Ureter (tissue), 1 donor: Measurements from ENCODE around the gene TMSB10. TPM values are rescaled to one million over a fixed set of nuclear protein-coding genes. Genes with fewer than 3 reads are reported as not detected.

Experiments
- DNase-seq: peaks from one replicate; pipeline ENCODE4 v3.0.0-alpha.2; 2020; ENCODE audit warnings: low spot score
- total RNA-seq: library from RNA; stranded (reverse); gene quantifications from one replicate; pipeline ENCODE4 v1.2.4, GENCODE V29; 2023
- donor health status: DM: yes; HTN: yes; CAD: no.

The TMSB10 gene
- total RNA-seq, 1 donor from 2014 or later: 1,066 TPM

DNA sequence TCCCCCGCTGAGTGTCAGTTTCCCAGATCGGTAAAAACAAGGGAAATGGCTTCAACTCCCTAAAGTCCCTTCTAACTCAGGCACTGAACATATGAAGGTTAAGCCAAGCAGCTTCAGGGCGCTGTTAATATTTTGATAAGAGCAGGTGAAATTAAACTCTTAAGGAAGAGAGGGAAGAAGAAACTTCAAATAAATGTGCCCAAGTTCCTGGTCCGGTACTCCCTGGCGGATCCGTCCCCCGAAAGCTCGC is 25.1 kb upstream of the TMSB10 start:
- DNase-seq: no peak

DNA sequence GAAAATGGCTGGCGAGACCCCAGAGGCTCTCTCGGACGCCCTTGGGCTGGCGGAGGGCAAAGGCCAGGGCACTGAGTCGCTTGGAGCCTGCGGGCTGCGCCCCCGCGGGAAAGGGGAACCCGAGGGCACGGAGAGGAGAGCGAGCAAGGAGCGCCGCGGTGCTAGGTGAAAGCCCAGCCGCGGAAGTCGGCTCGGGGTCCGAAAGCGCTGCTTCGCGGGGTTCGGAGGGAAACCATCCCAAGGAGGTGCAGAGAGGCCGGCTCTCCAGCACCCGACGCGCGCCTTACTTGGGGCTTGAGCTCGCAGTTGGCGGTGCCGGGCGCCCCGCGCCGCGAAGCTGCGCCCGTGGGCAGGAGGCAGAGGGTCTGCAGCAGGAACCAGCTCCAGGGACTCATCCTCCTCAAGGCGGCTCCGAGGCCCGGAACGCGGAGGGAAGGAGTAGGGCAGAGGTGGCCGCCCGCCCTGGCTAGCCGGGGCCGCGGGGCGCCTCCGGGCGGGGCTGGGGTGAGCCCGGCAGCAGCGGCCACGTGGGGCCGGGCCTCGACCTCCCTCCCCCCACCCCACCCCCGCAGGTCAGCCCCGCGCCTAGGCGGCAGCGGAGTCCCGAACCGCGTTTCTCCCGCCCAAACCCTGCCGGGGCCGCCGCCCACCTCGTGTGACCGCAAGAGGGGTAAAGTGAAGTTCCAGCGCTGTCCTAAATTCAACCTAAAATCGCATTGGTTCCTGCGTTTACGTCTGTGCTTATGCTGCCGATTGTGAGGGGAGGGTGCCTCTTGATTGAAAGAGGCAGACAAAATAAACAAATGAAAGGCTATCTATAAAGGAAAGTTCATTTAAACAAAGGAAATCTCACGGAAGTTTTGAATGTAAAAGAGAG is 24.6 kb upstream of the TMSB10 start, which contains the start of gene TRABD2A:
TSS of gene TRABD2A (minus strand) at position 440 of the 877 bp plus-strand sequence. CDS start at position 395, 45 bp downstream.
- DNase-seq: peak; percentile 29

DNA sequence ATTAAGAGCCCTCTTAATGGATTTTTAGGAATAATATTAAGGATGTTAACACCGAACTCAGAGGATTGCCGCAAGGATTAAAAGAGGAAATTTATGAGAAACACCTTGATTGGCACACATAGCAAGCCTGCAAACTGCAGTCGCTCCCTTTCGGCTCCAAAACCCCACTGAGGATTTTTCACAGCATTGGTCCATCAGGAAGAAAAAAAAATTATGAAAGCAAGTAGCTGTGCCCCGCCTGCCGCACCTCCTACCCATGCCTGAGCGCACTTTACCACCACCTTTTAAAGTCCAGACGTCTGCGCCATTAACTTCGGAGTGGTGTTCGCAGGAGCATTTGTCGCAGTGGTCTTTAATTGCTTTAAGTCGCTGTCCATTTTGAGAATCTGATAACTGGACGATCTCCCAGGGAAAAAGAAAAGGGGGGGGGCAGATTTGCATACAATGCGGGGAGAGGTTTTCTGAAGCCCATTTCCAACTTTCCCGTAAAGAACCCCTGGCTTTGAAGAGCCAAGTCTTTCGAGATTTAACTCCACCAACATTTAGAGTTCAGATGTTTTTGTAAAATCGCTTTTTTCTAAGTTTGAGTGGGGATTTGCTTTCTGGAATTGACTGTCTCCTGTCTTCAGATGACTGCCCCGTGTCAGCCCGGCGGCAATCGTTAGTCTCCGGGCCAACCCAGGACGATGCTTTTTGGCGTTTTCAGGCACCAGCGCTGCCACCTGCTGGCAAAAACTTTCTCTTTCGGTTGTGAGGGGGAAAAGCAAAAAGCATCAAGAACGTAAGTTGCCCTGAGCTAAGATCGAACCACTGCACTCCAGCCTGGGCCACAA is 23.7 kb upstream of the TMSB10 start:
- peak; percentile 84 for DNase-seq

DNA sequence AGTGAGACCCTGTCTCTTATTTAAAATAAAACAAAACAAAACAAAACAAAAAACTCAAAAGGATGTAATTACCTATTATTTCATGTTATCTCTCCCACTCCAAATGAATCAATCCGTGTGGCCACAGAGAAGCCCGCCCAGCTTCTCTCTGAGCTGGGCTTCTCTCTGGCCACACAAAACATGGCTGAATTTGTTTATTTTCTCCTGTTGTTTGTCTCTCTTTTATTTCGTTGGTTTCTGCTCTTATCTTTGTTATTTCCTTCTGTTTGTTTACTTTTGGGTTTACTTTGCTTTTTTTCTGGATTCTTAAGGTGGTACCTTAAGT is 23.1 kb upstream of the TMSB10 start:
- DNase-seq: no peak

DNA sequence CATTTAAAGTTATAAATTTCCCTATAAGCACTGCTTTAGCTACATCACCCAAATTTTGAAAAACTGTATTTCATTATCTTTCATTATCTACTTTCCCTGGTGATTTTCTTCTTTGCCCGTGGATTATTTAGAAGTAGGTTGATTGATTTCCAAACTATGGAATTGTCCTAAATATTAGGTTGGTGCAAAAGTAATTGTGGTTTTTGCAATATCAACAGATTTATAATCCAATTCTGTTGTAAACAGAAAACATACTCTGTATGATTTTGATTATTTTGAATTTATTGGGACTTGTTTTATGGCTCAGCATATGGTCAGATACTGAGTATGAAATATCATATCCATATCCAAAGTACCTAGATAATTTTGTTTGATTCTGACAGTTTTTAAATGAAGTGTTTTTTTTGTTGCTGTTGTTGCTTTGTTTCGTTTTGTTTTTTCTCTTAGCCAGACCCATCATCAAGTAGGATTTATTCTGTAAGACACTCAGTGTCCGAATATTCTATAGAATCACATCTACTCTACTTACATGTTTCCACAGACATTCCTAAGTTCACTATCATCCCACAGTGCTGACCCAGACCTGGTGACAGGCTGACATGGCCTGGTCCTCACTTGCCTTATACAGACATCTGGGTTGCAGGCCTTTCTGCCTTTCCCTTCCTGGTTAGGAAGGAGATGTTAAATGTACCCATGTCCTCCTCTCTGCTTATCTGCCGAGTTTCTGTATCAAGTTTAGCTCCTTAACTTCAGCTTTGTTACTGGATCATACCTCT is 22.5 kb upstream of the TMSB10 start:
- no peak for DNase-seq

DNA sequence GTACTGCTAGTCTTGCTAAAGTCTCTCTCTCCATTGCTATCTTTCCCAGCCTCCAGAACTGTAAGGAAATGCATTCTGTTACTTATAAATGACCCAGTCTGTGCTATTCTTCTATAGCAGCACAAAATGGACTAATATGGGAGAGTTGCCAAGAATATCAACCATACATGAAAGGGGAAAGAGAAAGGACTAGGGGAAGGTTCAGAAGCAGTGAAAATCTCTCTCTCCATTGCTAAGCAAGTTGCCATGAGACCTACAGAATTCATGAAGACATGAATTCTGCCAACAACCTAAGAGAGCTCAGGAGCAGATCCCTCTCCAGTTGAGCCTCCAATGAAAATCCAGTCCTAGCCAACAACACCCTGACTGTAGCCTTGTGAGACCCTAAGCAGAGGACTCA is 21.0 kb upstream of the TMSB10 start:
- DNase-seq: no peak

DNA sequence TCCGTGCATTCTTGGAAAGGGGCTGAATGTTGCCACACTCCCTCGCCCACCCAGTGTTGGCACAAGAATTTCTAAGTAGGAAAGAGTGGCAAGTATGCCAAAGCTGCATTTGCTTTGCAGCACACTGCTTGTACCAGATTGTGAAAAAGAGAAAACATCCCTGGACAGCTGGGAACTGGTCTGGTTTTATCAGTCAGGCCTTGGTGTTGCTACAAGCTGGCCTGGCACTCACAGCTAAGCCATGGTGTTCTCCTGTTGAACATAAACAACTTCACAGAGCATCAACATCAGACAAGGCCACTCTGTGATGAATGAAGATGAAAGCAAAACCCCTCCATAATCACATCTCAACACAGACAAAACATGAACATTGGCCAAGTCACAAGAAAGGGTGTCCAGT is 20.3 kb upstream of the TMSB10 start:
- DNase-seq: no peak

DNA sequence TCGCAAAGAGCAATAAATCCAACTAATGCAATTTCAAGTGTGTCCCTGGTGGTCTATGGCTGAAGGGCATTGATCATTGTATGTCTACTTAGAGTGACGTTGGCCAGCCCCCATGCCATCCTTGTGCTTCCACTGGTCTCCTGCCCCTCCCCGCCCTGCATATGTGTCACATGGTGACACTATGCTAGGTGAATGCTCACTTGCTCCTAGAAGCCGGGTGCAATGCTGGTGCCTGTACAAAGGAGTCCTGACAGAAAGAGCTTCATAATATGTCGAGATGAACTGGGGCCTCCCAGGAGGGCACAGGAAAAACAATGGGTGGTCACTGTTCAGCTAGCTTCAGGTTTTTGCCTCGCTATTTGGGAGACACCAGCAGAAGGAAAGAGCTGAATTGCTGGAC is 18.7 kb upstream of the TMSB10 start:
- DNase-seq: no peak

DNA sequence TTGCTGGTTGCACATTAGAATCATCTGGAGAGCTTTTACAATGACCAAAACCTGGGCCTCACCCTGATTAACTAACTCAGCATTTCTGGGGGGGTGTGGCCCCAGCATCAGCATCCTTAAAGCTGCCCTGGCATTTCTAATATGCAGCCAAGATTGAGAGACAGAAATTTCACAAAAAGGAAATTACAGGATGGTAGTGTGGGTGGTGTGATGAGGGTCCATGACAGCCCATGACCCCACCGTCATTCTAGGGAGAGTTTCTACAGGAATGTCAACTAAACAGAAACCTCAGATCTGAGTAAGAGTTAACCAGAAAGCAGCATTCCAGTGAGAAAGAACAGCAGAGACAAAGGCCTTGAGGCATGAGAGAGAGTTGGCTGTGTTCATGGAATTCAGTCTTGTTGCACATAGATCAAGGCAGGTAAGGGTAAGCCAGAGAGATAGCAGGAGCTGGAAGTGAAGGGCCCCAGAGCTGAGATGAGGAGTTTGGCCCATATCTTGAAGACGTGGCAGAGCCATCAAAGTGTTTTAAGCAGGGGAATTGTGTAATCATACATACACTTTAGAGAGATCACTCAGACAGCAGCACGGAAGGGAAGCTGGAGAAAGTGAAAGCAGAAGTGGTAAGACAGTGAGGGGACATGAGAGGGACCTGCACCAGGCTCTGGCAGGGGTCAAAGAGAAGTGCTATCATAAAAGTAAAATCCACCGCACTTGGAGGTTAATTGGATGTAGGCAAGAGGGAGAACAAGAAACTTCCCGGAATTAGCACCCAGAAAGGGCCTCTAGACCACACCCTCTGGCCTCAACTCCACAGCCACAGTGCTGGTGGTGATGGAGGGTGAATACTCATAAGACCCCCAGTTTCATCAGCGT is 16.8 kb upstream of the TMSB10 start:
- DNase-seq: no peak

DNA sequence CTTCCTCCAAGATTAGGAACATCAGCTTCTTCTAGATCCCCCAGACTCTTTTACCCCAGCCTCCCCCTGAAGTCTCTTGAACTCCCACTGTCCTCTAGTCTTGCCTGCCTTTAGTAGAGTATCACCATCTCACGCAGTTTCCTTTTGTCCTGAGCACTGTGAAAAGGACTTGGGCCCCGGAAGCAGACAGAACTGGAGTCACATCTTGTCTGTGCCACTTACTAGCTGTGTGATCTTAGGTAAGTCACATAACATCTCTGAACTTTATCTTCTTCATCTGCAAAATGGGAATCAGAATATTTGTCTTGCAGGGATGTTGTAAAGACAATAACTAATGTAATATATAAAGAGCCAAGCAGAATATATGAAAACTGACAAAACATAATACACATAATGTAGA is 16.1 kb upstream of the TMSB10 start:
- DNase-seq: no peak

DNA sequence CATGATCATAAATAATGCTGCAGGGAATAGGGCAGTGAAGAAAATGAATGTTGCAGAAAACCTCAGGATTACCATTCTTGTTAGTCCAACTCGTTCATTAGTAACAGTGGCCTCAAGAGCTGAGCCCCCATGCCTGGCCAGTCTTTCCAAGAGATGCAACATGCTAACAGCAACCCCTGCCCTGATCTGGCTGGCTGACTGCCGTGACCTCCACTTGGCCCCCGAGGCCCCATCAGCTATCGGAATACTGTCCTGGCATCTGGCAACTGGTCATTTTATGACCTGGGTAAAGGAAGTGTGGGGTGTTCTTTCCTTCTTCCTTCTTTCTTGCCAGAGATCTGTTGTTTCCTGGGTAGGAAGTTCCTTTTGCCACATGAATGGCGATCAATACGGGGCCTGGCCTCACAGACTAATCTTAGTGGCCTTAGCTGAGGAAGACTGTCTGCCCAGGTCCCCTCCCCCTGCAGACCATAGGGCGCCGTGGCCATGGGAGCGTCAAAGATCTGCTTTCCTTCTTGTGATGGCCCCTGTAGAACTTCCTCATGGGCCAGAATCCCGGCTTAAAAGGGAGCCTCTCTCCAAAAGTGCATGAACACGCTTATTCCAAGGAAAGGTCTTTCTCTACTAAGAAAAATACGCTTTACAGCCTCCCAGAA is 14.0 kb upstream of the TMSB10 start:
- no peak for DNase-seq

DNA sequence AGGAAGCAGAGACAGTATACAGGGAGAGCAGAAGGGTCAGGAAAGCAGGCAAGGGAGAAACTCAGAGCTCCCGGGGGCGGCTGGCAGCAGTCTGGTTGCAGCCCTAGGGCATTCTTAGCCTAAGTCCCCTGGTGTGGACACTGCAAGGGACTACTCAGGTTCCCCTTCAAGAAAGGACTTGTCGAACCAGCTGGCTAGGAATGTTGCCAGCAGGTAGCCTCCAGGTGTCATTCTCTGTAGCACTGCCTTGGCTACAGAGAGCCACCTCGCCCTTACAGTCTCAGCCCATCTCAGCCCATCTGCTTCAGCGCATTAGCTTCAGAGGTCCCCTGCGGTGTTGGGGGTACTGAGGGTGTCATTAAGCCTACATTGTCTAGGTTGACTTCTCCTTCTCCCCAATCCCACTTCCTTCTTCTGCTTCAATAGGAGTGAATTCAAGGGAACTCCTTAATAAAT is 11.3 kb upstream of the TMSB10 start:
- peak; percentile 51 for DNase-seq

DNA sequence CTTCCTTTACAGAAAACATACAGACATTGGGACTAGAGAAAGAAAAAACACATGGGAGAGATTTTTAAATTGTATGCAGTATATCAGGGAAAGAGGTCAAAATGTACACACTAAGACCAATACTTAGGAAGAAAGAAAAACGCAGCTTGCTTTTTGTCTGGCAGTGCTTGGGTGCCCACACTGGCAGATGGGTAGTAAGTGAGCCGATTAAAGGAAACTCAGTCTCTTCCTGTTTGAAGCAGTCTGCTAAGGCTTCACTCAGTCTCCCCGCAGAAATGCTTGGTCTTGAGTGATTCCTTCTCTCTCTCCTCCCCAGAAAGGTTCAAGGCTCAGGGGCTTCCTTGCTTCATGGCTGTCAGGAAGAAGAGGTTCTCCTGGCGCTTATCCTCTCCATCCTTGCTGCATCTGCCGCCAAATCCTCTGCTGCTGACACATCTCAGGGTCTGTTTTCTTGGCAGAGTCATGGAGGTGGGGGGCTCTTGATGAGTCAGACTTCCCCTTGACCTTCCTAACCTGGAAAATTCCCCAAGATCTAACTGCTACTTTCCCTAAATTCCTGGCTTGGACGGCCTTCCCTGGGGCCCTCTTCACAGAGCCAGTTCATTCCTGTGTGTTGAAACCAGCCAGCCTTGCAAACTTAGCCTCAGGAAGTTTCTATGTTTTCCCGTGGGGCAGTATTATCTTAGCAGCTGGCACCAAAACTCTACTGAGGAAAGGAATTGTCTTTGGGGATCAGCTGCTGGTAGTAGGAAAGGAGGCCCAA is 10.5 kb upstream of the TMSB10 start:
- DNase-seq: no peak

DNA sequence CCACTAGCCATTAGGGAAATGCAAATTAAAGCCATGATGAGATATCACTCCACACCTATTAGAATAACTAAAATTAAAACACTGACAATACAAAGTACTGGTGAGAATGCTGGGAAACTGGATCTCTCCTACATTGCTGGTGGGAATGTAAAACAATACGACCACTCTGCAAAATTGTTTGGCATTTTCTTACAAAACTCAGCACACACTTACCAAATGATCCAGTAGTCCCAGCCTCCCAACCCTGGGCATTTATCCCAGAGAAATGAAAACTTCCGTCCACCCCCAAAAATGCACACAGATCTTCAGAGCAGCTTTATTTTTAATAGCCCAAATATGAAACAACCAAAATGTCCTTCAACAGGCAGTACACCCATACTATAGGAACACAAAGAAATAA is 8.9 kb upstream of the TMSB10 start:
- DNase-seq: no peak

DNA sequence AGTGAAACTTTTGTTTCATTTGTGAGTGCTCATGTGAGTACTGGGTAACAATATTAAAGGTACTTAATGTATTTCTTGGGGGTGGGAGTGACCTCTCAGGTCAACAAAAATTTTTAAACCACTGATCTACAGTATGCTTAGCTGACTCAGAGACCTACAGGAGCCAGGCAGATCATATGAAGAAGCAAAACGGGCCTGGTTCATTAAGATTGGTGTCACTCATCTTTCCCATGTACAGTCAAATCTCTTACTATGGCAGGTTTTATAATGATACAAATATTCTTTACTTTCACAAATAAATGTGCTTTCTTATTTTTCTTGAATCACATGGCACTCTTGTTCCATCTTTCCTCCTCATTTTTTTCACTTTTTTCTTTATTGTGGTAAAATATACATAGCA is 7.7 kb upstream of the TMSB10 start:
- no peak for DNase-seq

DNA sequence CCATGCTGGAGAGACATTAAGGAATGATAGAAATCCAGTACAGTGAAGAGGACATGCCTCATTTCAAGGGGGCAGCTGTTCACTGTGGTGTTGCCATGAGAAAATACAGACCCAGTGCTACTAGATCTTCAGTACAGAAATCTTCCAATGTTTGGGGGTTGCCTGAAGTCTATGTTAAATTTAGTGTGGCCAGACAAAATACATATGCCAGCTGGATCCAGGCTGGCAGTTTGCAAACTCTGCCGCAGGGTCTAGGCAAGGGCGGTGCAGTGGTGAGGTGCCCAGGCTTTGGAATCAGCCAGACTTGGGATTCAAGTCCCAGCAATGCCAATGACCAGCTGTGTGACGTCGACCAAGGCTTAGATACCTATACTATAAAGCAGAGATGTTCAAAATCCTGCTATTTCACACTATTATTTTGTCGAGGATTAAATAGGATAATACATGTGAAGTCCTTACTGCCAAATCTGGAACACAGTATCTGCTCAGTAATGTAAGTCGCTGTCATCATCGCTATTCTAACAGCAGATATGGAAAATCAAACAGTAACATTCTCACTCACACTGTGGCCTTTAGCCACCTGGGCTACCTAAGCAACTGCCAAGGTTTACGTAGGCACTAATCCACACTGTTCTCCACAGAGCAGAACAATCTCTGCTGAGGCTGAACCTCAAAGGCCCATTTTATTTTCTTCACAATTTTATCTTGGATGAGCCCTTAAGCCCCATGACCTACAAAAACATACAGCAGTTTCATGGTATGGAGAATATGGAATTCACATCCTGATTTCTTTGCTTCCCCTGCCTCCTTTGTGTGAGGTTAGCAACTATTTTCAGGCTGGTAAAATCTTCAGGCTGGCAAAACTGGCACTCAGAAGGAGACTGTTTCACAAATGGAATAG is 5.9 kb upstream of the TMSB10 start:
- no peak for DNase-seq

DNA sequence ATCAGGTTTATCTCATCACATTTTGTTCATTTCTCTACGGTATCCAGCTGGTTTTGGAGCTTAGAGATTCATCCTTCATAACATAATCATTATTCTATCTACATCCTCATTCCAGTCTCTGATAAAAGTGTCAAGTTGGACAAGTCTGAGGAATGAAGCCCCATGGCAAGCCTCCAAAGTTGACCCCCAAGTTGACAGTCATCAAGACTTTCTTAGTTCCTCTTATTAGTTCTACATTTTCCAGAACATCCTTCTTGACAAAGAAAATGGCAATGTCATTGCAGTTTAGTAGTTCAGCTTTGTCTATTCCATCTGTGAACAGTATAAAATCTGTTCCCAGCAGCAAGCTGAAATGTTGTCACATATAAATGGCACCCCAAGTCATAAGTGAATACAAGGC is 4.5 kb upstream of the TMSB10 start:
- DNase-seq: no peak

DNA sequence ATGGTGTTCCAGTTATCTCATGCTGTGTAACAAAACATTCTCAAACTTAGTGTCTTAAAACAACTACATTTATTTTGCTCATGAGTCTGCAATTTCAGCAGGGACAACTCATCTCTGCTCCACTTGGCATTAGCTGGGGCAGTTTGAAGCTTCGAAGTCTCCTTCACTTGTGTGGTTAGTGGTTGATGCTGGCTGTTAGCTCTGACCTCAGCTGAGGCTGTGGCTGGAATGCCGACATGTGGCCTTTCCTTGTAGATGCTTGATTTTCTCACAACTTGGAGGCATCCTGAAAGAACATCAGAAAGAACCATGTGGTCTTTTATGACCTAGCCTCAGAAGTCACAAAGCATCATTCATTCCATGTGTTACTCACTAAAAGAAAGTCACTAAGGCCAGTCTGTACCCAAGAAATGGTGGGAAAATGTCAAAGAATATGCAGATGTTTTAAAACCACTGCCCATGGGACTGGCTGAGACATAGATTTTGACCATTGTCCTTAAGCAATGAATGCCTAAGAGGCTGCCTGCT is 3.8 kb upstream of the TMSB10 start:
- no peak for DNase-seq

DNA sequence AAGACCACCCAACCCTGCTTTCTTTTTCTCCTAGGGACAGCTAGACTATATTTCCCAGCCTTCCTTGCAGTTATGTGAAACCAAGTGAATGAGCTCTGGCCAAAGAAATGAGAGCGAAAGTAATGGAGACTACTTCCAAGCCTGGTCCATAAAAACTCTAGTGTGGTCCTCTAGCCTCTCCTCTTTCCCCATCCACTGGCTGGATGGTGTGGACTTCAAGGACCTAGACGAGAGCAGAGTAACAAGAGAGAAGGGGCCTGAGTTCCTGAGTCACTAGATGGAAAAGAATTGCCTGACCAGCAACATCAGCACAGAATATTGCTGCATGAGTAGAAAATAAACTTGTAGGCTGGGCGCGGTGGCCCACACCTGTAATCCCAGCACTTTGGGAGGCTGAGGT is 2.9 kb upstream of the TMSB10 start:
- DNase-seq: no peak
